GM21528 (cell line): ENCODE results near the gene OCEL1.
A peak's percentile ranks its signal among the peaks of the same experiment; 100 is the strongest.

Source experiments
- ATAC-seq: cut with Tn5 transposase; IDR thresholded peaks from one replicate; pipeline ENCODE4 v1.9.1; 2021; ENCODE audit warnings: mild to moderate bottlenecking, moderate library complexity; ENCODE audit not compliant: unreplicated experiment, low FRiP score

The OCEL1 gene

DNA sequence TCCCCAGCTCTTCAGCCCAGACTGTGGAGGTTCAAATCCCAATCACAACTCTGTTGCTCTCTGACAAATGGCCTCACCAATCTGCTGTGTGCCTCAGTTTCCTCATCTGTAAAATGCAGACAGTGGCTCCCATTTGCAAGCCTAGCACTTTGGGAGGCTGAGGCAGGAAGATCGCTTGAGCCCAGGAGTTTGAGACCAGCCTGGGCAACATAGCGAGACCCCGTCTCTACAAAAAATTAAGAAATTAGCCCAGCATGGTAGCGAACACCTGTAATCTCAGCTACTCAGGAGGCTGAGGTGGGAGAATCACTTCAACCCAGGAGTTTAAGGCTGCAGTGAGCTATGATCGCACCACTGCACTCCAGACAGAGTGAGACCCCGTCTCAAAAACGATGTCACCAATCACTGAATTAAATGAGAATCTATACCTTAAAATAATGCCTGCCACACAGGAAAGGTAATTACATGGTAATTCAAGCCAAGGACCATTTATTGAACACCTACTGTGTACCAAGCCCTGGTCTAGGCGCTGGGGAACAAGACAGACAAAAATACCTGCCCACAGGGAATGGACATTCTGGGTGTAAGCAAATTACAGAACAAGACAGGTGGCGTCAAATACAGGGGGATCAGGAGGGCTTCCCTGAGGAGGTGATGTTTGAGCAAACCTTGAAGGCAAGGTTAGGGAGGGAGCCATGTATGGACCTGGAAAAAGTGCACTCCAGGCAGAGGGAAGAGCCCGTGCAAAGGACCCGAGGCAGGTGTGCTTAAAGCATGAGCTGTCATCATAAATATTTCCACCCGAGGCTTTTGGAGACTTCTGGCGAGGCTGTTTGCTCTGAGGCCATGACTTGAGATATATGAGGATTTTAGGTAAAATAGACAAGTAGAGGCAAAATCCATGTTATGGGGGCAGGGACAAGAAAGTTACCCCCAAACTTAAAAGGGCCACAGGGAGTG is 12.0 kb downstream of the OCEL1 start:
- no peak for ATAC-seq

DNA sequence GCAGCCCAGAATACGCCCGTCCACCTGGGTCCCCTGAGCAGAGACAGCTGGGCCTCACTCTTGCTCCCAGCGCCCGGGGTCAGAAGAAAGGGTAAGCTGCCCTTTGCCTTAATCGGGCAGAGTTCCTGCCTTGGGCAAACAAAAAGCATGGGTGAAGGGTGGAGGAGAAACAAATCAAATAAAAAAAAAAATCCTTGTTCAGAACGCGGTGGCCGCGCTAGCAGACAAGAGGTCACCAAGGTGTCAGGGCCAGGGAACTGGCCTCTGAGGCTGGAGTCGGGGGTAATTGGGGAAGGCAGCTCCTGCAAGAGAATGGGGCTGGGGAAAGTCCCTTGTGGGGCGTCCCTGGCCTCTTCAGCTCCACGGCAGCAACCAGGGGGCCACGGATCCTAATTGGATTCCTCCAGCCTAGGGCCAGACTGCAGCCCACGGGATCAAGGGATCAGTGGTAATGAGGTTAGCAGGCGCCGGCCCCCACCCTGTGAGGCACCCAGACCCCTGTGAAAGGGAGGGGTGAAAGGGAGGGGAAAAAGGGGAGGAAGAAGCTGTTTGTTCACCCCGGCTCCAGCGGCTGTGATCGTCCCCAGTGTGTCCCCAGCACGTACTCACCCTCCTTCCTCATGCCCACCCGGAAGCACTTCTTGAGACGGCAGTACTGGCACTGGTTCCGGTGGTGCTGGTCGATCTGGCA is 14.2 kb downstream of the OCEL1 start:
- ATAC-seq, result no peak

DNA sequence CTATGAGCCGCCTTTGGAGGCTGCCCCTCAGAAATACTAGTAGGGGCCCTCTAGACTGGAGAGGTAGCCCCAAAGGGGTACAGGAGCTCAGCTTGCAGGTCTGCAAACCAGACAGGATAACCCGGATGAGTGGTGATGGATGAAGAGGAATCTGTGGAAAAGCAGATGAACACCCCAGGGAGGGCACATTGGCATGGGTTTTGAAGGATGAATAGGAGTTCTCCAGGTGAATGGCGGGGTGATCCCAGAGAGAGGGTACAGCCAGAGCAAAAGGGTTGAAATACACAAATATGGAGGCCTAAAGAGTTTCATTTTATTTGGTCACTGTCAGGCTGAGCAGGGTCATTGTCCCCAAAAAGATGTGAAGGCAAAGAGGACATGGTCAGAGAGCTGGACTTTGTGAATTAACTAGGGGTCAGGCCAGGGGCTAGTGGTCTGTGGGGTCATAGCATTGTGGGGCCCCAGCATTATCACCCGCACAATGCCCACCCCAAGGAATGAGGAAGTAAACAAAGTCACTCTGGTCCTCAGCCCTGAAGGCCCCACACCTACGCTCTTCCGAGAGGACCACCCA is 14.9 kb downstream of the OCEL1 start:
- ATAC-seq, result no peak

DNA sequence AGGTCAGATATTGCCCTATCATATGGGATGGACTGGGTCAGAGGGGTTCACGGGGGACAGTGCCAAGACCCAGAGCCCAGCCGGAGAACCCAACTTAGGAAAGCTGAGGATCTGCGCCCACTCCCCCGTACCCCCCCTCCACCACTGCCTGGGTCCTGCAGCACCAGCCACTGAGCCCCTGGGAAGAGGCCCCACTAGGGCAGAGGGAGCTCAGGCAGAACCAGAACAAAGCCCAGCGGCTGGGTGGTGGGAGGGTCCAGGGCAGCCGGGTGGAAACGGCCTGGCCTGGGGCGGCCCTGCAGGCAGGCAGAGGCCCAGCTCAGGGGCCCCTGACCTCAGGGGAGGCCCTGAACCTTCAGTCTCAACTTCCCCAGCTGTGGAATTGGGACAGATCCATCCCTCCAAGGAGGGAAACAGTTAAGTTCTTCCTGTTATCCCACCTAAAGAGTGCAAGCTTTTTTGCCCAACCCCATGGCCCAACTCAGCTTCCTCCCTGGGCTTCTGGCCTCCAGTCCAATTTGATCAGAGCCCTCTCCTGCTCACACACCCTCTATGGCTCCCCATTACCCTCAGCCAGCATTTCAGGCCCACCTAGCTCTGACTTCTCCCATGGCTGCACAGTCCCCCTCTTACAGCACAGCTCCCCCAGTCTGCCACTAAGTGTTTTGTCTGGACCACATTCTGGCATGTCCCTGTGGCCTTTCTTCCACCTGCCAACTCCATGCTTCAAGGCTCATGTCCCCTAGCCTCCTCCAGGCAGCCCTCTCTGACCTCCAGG is 16.6 kb downstream of the OCEL1 start:
- ATAC-seq, result no peak

DNA sequence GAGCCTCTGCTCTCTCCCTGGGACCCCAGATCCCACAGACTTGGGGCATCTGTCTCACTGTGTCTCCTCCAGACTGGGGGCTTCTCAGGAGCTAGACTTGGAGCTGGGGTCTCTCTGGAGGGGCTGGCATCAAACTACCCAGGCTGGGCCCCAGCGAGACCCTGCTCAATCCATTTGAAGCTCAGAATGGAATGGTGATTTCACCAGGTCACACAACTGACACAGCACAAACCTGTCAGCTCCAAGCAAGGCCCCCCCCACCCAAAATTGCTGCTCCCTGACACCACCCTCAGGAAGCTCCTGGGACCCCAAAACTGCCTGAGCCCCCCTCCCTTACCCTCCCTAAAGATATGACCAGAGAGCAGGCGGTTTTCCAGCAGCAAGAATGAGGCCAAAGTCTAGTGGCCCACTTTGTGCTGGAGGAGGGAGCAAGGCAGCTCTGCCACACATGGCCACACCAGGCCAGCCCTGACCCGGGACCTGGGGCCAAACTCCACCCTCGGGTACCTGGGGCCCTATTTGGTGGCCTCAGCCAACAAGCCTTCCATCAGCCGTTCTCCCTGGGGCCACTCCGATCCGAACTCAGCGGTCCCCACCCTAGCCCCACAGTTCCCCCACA is 17.3 kb downstream of the OCEL1 start:
- no peak for ATAC-seq

DNA sequence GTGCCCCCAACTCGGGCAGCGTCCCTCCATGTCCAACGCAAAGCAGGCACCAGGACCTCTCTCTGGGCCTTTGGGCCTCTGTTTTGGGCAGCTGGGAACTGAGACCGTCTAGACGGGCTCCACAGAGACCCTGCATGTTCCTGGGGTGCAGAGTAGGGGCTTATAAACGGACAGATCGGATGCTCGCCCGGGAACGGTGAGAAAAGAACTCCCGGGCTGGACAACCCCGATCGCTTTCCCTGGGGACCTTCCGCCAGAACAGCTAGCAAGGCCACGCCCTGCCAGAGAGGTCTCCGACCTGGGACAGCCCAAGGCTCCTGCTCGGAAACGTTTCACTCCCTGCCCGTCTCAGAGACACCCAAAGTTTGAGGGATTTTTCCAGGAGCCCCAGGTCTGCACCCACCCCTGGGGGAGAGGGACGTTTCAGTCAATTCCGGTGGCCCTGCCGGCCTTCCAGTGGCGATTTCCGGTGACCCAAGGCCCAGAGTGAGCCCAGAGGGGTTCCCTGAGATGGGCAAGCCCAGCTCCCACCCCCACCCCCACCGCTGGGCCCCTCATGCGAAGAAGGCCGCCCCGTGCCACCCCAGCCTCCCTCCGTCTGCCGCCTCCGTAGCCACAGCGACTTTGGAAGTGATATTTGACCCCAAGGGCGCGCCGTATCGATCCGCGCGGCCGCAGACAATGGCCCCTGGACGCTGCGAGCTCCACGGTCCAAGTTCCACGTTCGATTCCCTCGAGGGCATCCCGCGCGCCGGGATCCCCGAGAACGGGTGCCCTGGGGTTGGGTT is 18.0 kb downstream of the OCEL1 start:
- ATAC-seq, result no peak

DNA sequence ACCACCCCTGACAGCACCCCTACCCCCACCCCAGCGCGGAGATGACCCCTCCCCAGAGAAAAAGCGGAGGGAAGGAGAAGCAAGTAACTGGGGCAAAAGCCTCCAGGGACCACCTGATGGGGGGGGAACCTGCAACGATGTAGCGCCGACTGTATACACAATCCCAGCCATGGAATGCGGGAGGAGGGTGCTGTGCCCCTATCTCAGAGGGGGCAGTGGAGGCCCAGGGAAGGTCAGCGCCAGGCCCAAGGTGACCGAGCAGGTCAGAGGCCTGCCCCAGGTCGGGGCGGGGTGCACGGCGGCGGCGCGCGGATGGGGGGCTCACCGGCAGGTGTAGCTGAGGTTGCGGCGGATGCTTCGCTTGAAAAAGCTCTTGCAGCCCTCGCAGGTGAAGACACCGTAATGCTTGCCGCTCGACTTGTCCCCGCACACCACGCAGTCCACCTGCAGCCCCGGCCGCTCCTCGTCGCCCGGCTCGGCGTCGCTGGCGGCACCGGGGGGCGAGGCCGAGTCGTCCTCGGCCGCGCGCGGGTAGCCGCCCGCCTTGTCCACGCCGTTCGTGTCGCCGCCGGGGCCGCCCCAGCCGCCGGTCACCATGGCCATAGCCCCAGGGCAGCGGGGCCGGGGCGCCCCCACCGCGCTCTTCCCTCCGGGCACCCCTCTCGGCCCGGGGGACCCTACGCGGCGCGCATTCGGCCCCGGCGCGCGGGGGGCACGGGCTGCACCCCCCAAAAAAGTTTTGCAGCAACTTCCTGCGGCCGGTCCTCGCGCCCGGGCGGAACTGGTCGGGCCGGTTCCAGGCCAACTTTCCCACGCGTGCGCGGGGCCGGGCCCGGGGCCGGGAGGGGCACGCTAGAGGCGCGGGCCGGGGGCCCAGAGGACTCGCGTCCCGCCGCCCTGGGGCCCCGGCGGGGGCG is 18.9 kb downstream of the OCEL1 start:
- ATAC-seq, result no peak

DNA sequence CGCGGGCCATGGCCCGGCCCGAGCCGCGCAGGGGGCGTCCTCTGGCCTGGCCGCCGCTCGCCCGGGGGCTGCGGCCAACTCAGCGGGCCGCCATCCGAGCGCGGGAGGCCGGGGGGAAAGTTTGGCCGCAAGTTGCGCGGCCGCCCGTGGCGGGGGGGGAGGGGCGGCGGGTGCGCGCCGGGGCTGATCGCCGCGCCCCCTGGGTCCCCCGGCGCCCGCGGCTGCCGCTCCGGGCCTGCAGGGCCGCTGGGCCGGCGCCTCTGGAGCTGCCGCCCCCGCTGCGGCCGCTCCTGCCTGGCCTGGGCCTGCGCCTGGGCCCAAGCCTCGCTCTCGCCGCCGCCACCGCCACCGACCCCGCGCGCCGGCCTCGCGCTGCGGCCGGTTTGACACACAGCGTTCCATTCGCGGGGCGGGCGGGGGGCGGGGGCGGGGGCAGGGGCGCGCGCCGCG is 19.5 kb downstream of the OCEL1 start, which contains the start of gene NR2F6:
Gene NR2F6, minus strand, starts transcription at position 385 of the 450 bp plus-strand sequence. CDS start 699 bp downstream, outside the sequence.
- peak; percentile 11 for ATAC-seq

DNA sequence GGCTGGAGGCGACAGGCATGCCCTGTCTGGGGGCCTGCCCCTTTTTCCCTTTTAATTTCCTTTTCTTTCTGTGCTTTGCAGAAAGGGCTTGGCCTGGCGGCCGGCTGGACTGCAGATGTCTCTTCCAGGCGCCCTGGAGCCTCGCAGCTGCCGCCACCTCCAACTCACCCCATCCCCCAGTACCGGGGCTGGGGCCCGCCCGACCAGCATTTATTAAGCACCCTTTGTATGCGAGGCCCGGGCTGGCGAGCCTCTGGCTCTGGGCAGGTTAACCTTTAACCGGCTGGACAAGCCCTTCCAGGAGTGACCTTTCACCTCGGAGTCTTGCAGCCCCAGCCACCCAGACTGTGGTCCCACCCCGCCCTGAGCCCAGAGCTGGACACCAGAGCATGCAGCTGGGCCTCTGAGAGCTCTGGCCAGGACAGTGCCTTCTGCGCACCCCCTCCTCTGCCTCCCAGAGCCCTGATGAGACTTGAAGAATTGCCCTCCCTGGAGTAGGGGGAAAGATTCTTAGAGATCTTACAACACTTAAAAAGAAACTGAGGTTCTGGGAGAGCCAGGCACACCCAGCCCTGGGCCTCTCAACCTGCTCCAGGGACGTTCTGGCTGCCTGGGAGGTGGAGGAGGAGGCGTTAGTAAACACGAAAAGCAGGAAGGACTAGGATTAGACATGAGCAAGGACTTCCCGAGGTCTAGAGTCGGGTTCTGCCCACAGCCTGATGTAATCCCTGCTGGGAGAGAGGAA is 20.8 kb downstream of the OCEL1 start:
- peak; percentile 2 for ATAC-seq

DNA sequence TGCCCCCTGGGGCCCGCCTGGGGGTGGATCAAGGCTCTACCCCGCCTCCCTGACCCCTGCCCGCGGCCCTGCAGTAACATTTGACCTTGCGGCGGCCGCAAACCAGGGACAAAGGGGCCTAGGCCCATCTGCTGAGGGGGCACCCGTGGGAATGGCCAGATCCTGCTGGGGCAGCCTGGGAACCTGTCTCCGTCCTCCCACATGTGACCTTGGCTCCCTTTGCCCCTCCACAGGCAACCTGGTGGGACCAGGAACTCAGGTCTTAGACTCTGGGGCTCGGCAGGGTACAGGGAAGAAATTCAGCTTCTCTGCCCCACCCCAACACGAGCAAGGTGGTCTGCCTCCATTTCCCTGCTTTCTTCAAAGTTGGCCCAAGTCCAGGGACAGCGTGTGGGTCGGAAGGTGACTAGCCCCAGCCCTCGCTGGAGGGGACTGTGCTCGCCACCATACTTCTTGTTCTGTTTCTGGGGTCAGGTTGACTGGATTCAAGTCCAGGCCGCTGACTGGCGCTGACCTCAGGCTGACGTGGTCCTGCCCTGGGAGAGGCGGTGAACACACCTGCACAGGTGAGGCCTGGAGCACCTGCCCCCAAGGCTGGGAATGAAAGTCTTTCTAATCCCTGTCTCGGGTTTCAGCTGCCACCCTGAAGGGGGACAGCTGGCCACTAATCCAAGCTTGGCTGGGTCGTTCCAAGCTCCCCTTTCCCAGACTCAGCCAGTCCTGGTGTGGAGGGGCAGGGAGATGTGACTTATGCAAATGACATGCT is 22.2 kb downstream of the OCEL1 start:
- no peak for ATAC-seq

DNA sequence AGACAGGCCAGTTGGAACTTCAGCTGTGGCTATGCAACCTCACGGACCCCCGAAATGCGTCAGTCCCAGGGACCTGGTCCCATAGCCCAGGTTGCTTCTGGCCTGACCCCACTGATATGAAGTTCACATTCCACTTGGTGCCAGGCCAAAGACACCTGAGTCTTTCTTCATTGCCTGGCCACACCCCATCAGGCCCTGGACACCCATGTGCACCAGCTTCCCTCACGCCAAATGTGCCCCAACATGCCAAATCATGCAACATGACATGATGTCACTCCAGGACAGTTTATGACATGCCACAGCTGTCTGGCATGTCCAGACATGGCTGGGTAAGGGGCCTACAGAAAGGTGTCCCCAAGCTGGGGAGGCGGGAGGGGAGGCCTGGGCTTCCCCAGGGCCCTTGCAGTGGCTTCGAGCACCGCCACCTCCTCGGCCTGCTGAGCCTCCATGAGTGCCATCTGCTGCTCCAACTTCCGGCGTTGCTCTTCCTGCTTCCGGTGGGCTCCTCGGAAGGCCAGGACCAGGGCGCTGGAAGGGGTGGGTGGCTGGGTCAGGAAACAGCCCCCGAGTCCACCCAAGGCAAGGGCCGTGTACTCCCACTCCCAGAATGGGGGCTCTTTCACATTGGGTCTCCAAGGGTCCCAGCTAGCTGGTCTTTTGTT is 24.0 kb downstream of the OCEL1 start:
- ATAC-seq, result no peak

DNA sequence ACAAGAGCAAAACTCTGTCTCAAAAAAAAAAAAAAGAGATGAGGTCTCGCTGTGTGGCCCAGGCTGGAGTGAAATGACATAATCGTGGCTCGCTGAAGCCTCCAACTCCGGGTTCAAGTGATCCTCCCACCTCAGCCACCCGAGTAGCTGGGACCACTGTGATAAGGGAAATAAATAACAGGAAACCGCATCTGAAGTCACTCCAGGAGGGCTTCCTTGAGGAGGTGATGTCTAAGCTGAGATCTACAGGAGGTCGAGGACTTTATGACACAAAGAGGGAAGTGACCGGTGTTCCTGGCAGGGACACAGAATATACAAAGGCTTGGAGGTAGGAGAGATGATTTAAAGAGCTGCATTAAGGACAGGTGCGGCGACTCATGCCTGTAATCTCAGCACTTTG is 28.6 kb downstream of the OCEL1 start:
- no peak for ATAC-seq

DNA sequence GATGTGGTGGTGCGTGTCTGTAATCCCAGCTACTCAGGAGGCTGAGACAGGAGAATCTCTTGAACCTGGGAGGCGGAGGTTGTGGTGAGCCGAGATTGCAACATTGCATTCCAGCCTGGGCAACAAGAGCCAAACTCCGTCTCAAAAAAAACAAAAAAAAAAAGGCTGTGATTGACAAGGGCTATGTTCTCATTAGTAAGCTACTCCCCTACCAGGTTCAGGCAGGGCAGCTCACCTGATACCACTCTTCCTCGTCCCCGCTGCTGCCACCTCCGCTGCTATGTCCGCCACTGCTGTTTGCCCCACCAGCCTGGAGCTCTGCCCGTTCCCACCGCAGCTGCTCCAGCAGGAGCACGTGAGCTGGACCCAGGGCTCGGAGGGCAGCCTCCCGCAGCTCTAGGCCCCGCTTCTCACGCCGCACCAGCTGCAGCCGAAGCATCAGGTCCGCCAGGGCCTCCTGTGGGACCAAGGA is 29.2 kb downstream of the OCEL1 start:
- no peak for ATAC-seq

DNA sequence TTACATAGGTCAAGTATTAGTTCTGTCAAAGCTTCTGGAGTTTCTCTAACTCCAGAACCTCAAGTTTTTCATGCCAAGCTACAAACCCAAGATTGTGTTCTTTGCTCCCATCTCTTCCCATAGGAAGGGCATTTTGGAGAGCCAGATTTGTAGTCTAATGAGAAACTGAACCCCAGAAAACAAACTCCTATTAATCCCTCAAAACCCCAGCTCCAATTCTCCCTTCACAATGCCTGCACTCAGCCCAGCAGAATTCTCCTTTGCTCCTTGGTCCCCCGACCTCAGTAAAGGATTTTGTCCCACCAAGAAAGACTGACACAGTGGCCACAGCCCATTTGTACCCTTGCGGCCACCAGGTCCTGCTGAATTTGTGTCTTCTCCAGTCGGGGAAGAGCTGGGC is 30.1 kb downstream of the OCEL1 start:
- no peak for ATAC-seq

DNA sequence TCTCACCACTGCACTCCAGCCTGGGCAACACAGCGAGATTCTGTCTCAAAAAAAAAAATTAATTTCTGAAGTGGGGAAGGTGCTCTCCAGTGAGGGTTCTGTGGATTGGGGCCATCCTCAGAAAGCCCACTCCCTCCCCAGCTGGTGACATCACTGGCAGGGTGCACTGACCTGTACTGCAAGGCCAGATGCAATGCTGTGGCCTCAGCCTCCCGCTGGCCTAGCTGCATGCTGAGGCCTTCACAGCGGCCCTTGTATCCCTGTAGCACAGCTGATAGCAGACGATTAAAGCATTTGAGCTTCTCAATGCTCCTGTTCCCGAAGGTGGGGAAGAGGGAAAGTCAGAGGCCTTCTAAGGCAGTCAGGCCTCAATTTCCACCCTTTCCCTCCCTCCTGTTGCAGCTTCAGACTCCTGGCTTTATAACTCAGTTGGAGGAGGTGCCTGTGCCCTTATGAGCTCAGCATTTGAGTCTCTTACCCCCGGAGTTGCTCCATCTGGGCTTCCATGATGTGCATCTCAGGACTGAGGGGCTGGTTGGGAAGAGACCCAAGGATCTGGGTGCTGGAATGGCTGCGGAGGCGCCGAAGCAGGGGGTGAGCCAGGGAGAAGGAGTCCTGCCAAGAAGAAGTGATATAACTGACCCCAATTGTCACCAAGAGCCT is 33.2 kb downstream of the OCEL1 start:
- ATAC-seq, result no peak

DNA sequence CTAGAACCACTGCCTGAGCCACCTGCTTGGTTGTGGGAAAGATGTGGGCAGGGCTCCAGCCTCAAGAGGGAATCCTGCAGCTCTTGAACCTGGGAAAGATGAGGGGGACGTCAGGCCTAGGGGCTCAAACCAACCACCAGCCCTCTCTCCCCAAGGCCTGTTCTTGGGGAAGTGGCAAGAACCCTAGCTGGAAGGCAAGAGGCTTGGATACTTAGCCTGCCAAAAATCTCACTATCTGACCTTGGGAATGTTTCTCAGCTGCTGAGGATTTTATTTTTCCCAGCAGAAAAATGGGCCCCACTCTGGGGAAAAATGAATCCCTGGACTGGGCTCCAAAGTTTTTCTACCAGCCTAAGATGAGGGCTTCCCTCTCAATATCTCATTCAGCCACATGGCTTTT is 33.9 kb downstream of the OCEL1 start:
- no peak for ATAC-seq
